ENCODE results near the gene PIH1D2. TPM values are rescaled to one million over a fixed set of nuclear protein-coding genes. Genes with fewer than 3 reads are reported as not detected.
A peak's percentile ranks its signal among the peaks of the same experiment; 100 is the strongest.

Gene PIH1D2
- total and polyA plus RNA-seq, 9 of the 15 experiments (the other 6 are each of a cell fraction or from before 2014, with no cell fraction given): 1.5 to 5.4 (median 3.0) TPM

- Histone ChIP-seq H3K36me3 (ENCODE audit: control insufficient read depth, insufficient read depth, low read length) (peaks cover 89% of the 10 kb centered on the region), H3K9me1 (ENCODE audit: control insufficient read depth, insufficient read depth, low read length) (no peaks in the 10 kb centered on the region), H3K27ac (ENCODE audit: extremely low read depth, low read depth, low read length) (peak within 1 kb of the TSS; percentile 84), H3K79me2 (ENCODE audit: control insufficient read depth, insufficient read depth, low read length) (peaks cover 77% of the 10 kb centered on the region), H3K4me2 (ENCODE audit: insufficient read depth, low read length) (peak within 1 kb of the TSS; percentile 100), H3K9me3 (replicated peaks; ENCODE audit: control insufficient read depth, insufficient read depth, low read depth, low read length) (0 out of 2 replicates have a peak, but pooled peaks cover 3% of the 10 kb centered on the region), H3K4me3 (peak within 1 kb of the TSS; percentile 84), H2AFZ (ENCODE audit: low read depth, low read length) (peak within 1 kb of the TSS; percentile 95), H3K4me1 (replicated peaks in 1 of 2; ENCODE audit: control insufficient read depth in 2 of 2, insufficient read depth in 2 of 2, low read length in 2 of 2) (peaks cover 0 to 19% of the 10 kb centered on the region in 2 experiments; a peak in 3 of 5 replicates), H3K27me3 (ENCODE audit: control insufficient read depth in 2 of 2, insufficient read depth in 2 of 2, low read length in 2 of 2) (no peaks in the 10 kb centered on the region), H4K20me1 (replicated peaks; ENCODE audit: control insufficient read depth, insufficient read depth, low read length) (no peaks in the 10 kb centered on the region), H3K9ac (ENCODE audit: insufficient read depth in 1 of 2, low read depth in 2 of 2, low read length in 2 of 2) (peak within 1 kb of the TSS; percentile 93 to 98)
- DNase-seq (ENCODE audit: extremely low read depth in 1 of 4, low spot score in 3 of 4): peak; percentile 93 to 98 (median 94)
- FAIRE-seq: peak; percentile 98
- POLR2A ChIA-PET: interaction anchor here (0.6 to 1.7 kb wide), 5 partner anchors 10 to 194 kb away, joined by 3 to 9 read pairs (median 4); no protein-coding TSS in a partner anchor
- ATAC-seq: peak; percentile 94
- WGBS (ENCODE audit: insufficient coverage, low coverage, missing lambda C conversion rate): under 1% methylated on average over 40 of the region's 45 CpGs
- CTCF ChIA-PET (ENCODE audit: low intra/inter-chr PET ratio): interaction anchor here (0.6 kb wide), 1 partner anchor 194 kb away, joined by 3 read pairs; no protein-coding TSS in a partner anchor
- intact Hi-C loops (cut with micrococcal nuclease): loop anchor here (5.0 kb wide), 2 partner anchors 154 to 209 kb away; partner anchors contain the start of genes CFAP68 and FDXACB1
- no TSS peak for BruUV-seq (replicated peaks)
- in situ Hi-C loops (cut with MboI): no loop called here
- TF ChIP-seq ZNF740 (CRISPR knock-in tag; IDR thresholded peaks at IDR 0.05) (no peak), ZNF740 (tag; IDR thresholded peaks at IDR 0.05) (no peak), ZNF217 (CRISPR knock-in tag; IDR thresholded peaks at IDR 0.05) (no peak), ZNF140 (CRISPR knock-in tag; IDR thresholded peaks at IDR 0.05) (no peak), ZNF316 (IDR thresholded peaks at IDR 0.05) (no peak), SMAD2 (IDR thresholded peaks at IDR 0.05; ENCODE audit: low read depth, low read length) (no peak), ZNF668 (CRISPR knock-in tag; IDR thresholded peaks at IDR 0.05) (no peak), MCM5 (IDR thresholded peaks at IDR 0.05; ENCODE audit: low read depth) (no peak), MLLT1 (IDR thresholded peaks at IDR 0.05) (peak in 1 of 2 experiments; percentile 88; a peak in 3 of 4 replicates), TSC22D4 (tag; IDR thresholded peaks at IDR 0.05) (no peak), AFF1 (IDR thresholded peaks at IDR 0.05; ENCODE audit: low read depth in 1 of 2, partially characterized antibody in 2 of 2) (peak in 1 of 2 experiments; percentile 71)
These were observed 12.8 kb upstream of the PIH1D2 start, which contains the start of the genes SDHD and TIMM8B for GRCh38 chr11:112086422-112087191. SDHD (plus strand) TSS chr11:112086873; CDS start chr11:112086908, 35 bp downstream. TIMM8B (minus strand) TSS chr11:112086756; CDS start chr11:112086723, 33 bp downstream.
